H9 (cell line): Measurements from ENCODE around the gene CDHR2. TPM values are rescaled to one million over a fixed set of nuclear protein-coding genes. Genes with fewer than 3 reads are reported as not detected.

Source experiments
- DNase-seq: peaks from one replicate; pipeline ENCODE4 v3.0.0-alpha.2; 2017
- H2AFZ ChIP-seq: one replicate; pipeline ENCODE4 v1.6.1; 2013; ENCODE audit warnings: mild to moderate bottlenecking, low read length, control low read depth, moderate library complexity
- H2AK5ac ChIP-seq: 2 replicates; pipeline ENCODE4 v1.6.1; 2013; ENCODE audit warnings: low read length, control low read depth, mixed read lengths; ENCODE audit not compliant: insufficient read length
- H2BK120ac ChIP-seq: one replicate; pipeline ENCODE4 v1.6.1; 2013; ENCODE audit warnings: low read depth, mild to moderate bottlenecking, low read length, control low read depth, inconsistent platforms; ENCODE audit not compliant: poor library complexity, severe bottlenecking
- H2BK12ac ChIP-seq: 2 replicates; pipeline ENCODE4 v1.6.1; 2013; ENCODE audit warnings: low read length, control low read depth, mixed read lengths, low read depth; ENCODE audit not compliant: insufficient read length
- H2BK15ac ChIP-seq: 2 replicates; pipeline ENCODE4 v1.6.1; 2013; ENCODE audit warnings: low read depth, low read length, control low read depth
- H2BK20ac ChIP-seq: one replicate; pipeline ENCODE4 v1.6.1; 2013; ENCODE audit warnings: low read depth, mild to moderate bottlenecking, low read length, control low read depth, inconsistent platforms; ENCODE audit not compliant: poor library complexity, severe bottlenecking
- H2BK5ac ChIP-seq: 2 replicates; pipeline ENCODE4 v1.6.1; 2013; ENCODE audit warnings: low read length, control low read depth, mixed read lengths; ENCODE audit not compliant: insufficient read length
- H3K14ac ChIP-seq: 2 replicates; pipeline ENCODE4 v1.6.1; 2013; ENCODE audit warnings: low read length, control low read depth; ENCODE audit not compliant: insufficient read depth
- H3K18ac ChIP-seq: 2 replicates; pipeline ENCODE4 v1.6.1; 2013; ENCODE audit warnings: low read depth, mild to moderate bottlenecking, mixed read lengths, low read length, control low read depth; ENCODE audit not compliant: insufficient read length
- H3K23ac ChIP-seq: 2 replicates; pipeline ENCODE4 v1.6.1; 2013; ENCODE audit warnings: low read length, control low read depth, mixed read lengths, low read depth; ENCODE audit not compliant: insufficient read length
- H3K23me2 ChIP-seq: 2 replicates; pipeline ENCODE4 v1.6.1; 2013; ENCODE audit warnings: low read depth, mild to moderate bottlenecking, mixed read lengths, low read length, control low read depth; ENCODE audit not compliant: insufficient read length, poor library complexity, severe bottlenecking
- H3K27ac ChIP-seq: 2 replicates; pipeline ENCODE4 v1.5.1; 2013; ENCODE audit warnings: low read length, control low read depth, mixed read lengths, low read depth; ENCODE audit not compliant: insufficient read length
- H3K27me3 ChIP-seq: 2 replicates; pipeline ENCODE4 v1.6.1; 2013; ENCODE audit warnings: low read length, control low read depth, inconsistent platforms; ENCODE audit not compliant: insufficient read depth
- H3K4ac ChIP-seq: 2 replicates; pipeline ENCODE4 v1.6.1; 2013; ENCODE audit warnings: low read depth, mild to moderate bottlenecking, control low read depth, inconsistent platforms, low read length, moderate library complexity
- H3K4me1 ChIP-seq: 2 replicates; pipeline ENCODE4 v1.6.1; 2013; ENCODE audit warnings: low read length, control low read depth, inconsistent platforms; ENCODE audit not compliant: insufficient read depth
- H3K4me2 ChIP-seq: 2 replicates; pipeline ENCODE4 v1.6.1; 2013; ENCODE audit warnings: low read length, control low read depth, mixed read lengths; ENCODE audit not compliant: insufficient read length, insufficient read depth
- H3K56ac ChIP-seq: 2 replicates; pipeline ENCODE4 v1.6.1; 2013; ENCODE audit warnings: low read depth, mild to moderate bottlenecking, mixed read lengths, low read length, control low read depth; ENCODE audit not compliant: insufficient read length
- H3K79me1 ChIP-seq: 2 replicates; pipeline ENCODE4 v1.6.1; 2013; ENCODE audit warnings: low read depth, mild to moderate bottlenecking, moderate library complexity, low read length, control low read depth, inconsistent platforms; ENCODE audit not compliant: insufficient read depth, poor library complexity, severe bottlenecking
- H3K79me2 ChIP-seq: 2 replicates; pipeline ENCODE4 v1.6.1; 2013; ENCODE audit warnings: low read length, control low read depth, inconsistent platforms; ENCODE audit not compliant: insufficient read depth
- H3K9ac ChIP-seq: 2 replicates; pipeline ENCODE4 v1.6.1; 2013; ENCODE audit warnings: low read length, control low read depth, mixed read lengths; ENCODE audit not compliant: insufficient read length; ENCODE audit errors: extremely low read depth
- H3K9me3 ChIP-seq: one replicate; pipeline ENCODE4 v1.6.1; 2013; ENCODE audit warnings: low read depth, low read length, inconsistent platforms; ENCODE audit not compliant: control insufficient read depth
- H3T11ph ChIP-seq: one replicate; pipeline ENCODE4 v1.6.1; 2013; ENCODE audit warnings: mild to moderate bottlenecking, low read length, control low read depth, inconsistent platforms
- H4K20me1 ChIP-seq: one replicate; pipeline ENCODE4 v1.6.1; 2013; ENCODE audit not compliant: control insufficient read depth, insufficient read length, insufficient read depth
- H4K5ac ChIP-seq: 2 replicates; pipeline ENCODE4 v1.6.1; 2013; ENCODE audit warnings: low read depth, mild to moderate bottlenecking, mixed read lengths, low read length, control low read depth; ENCODE audit not compliant: insufficient read length
- H4K8ac ChIP-seq: replicated peaks from 2 replicates; pipeline ENCODE4 v1.6.1; 2013; ENCODE audit warnings: low read length, control low read depth, mixed read lengths, low read depth; ENCODE audit not compliant: insufficient read length
- H4K91ac ChIP-seq: 2 replicates; pipeline ENCODE4 v1.6.1; 2013; ENCODE audit warnings: low read depth, mild to moderate bottlenecking, moderate library complexity, mixed read lengths, low read length, control low read depth; ENCODE audit not compliant: insufficient read length
- H3K27ac Mint-ChIP-seq, 3 experiments: 2 replicates in 2 of 3; 3 replicates in 1 of 3; pipeline ENCODE4 v1.8.0; 2020 to 2021; ENCODE audit warnings: mixed read lengths in 3 of 3, mild to moderate bottlenecking in 1 of 3, moderate library complexity in 1 of 3
- H3K27me3 Mint-ChIP-seq: 2 replicates; pipeline ENCODE4 v1.8.0; 2021; ENCODE audit warnings: low read depth, mild to moderate bottlenecking, moderate library complexity, mixed read lengths
- H3K36me3 Mint-ChIP-seq, 3 experiments: 2 replicates in 2 of 3; 3 replicates in 1 of 3; pipeline ENCODE4 v1.8.0; 2020 to 2021; ENCODE audit warnings: low read depth in 3 of 3, mixed read lengths in 3 of 3; ENCODE audit not compliant: insufficient read depth in 1 of 3
- H3K4me1 Mint-ChIP-seq, 2 experiments: 2 replicates each; pipeline ENCODE4 v1.8.0; 2020; ENCODE audit warnings: mixed read lengths in 2 of 2
- H3K4me3 Mint-ChIP-seq, 2 experiments: 2 replicates in 1 of 2; 3 replicates in 1 of 2; pipeline ENCODE4 v1.8.0; 2020 to 2021; ENCODE audit warnings: mild to moderate bottlenecking in 2 of 2, mixed read lengths in 2 of 2, moderate library complexity in 1 of 2
- H3K9me3 Mint-ChIP-seq, 2 experiments: 2 replicates in 1 of 2; 3 replicates in 1 of 2; pipeline ENCODE4 v1.8.0; 2020; ENCODE audit warnings: mild to moderate bottlenecking in 2 of 2, mixed read lengths in 2 of 2, moderate library complexity in 1 of 2
- CTCF ChIP-seq: fragments of 200-600 bp; sonication (generic); conservative IDR thresholded peaks from 3 replicates; pipeline ENCODE4 v1.8.0; 2021; ENCODE audit warnings: antibody characterized with exemption, mild to moderate bottlenecking
- WGBS: extraction: QIAGEN DNeasy Blood & Tissue Kit; methylation state at CpG from one replicate; pipeline ENCODE4 v1.1.7; 2013; ENCODE audit warnings: missing lambda C conversion rate, low lambda C conversion rate, mixed read lengths; ENCODE audit not compliant: insufficient read length; ENCODE audit errors: extremely low coverage; 5-methylcytosine and 5-hydroxymethylcytosine counted together
- total RNA-seq: library from RNA; stranded (reverse); gene quantifications from 2 replicates; pipeline ENCODE4 v1.2.1, GENCODE V29; 2021

Gene CDHR2
- total RNA-seq, 1 experiment from 2014 or later, result 0.90 TPM

- WGBS, result no CpG with 5 or more reads among the region's 20 CpGs
Measured at GRCh38 chr5:176630681-176631222, 81.6 kb downstream of the CDHR2 start.

More at GRCh38 chr5:176630681-176631222, 81.6 kb downstream of the CDHR2 start:
- no peaks in the 10 kb centered on the region for H4K20me1 ChIP-seq
- no peak overlapping the region for H4K8ac ChIP-seq
- H3K23ac ChIP-seq, result no peak overlapping the region
- no peak overlapping the region for H2BK20ac ChIP-seq
- TF ChIP-seq CTCF, result no peak
- H3K56ac ChIP-seq, result no peak overlapping the region
- H3K4ac ChIP-seq, result no peak overlapping the region
- H3K14ac ChIP-seq, result no peak overlapping the region
- peaks cover 0 to 7% of the 10 kb centered on the region in 2 experiments; a peak in 2 of 5 replicates for H3K9me3 Mint-ChIP-seq
- no peak overlapping the region for H3K27ac ChIP-seq
- no peaks in the 10 kb centered on the region for H3K79me1 ChIP-seq
- no peak for DNase-seq
- peaks cover 6% of the 10 kb centered on the region; the same call in 1 of the 2 replicates for H3K27me3 ChIP-seq
- H3K79me2 ChIP-seq, result no peaks in the 10 kb centered on the region
- peak overlapping the region; percentile 93 for H3K4me2 ChIP-seq
- peaks cover 27 to 42% of the 10 kb centered on the region in 2 experiments for H3K4me1 Mint-ChIP-seq
- no peaks in the 10 kb centered on the region for H3K9me3 ChIP-seq
- H3K18ac ChIP-seq, result no peak overlapping the region
- H3K4me3 Mint-ChIP-seq, result peak overlapping the region; percentile 59 to 77
- no peak overlapping the region for H3T11ph ChIP-seq
- no peak overlapping the region for H2BK12ac ChIP-seq
- peaks cover 0 to 6% (median 0%) of the 10 kb centered on the region in 3 experiments; a peak in 3 of 7 replicates for H3K36me3 Mint-ChIP-seq
- H3K23me2 ChIP-seq, result peaks cover 8% of the 10 kb centered on the region
- H2BK5ac ChIP-seq, result no peak overlapping the region
- 0 out of 7 replicates have a peak overlapping the region, but pooled peaks of 1 of the 3 experiments have one; percentile 2 for H3K27ac Mint-ChIP-seq
- H3K4me1 ChIP-seq, result no peaks in the 10 kb centered on the region
- no peak overlapping the region for H2BK15ac ChIP-seq
- no peak overlapping the region for H3K9ac ChIP-seq
- no peak overlapping the region for H4K5ac ChIP-seq
- H4K91ac ChIP-seq, result no peak overlapping the region
- H2AK5ac ChIP-seq, result no peak overlapping the region
- H2AFZ ChIP-seq, result no peak overlapping the region
- H3K27me3 Mint-ChIP-seq, result peaks cover 84% of the 10 kb centered on the region
- no peak overlapping the region for H2BK120ac ChIP-seq
